ENCODE measurements around the gene KAZALD1. TPM values are rescaled to one million over a fixed set of nuclear protein-coding genes. Genes with fewer than 3 reads are reported as not detected.

Gene KAZALD1
- total and polyA plus RNA-seq, 7 donors, result 1.5 to 10.7 (median 3.1) TPM

GRCh38 chr10:101035916-101036702 lies 25.7 kb upstream of the KAZALD1 start:
- TF ChIP-seq CTCF (IDR thresholded peaks at IDR 0.05), result no peak
- peaks cover 11% of the 10 kb centered on the region for H3K4me1 ChIP-seq
- WGBS, 3 donors, result 69 to 78% (median 77%) methylated on average over 10 of the region's 10 CpGs
- peaks cover 0 to 37% of the 10 kb centered on the region in 2 donors for H3K36me3 ChIP-seq (ENCODE audit: insufficient read depth in 1 of 2, low read depth in 1 of 2)
- no peaks in the 10 kb centered on the region for H3K9me3 ChIP-seq
- no peaks in the 10 kb centered on the region for H3K27me3 ChIP-seq (ENCODE audit: insufficient read depth in 3 of 3, low read length in 2 of 3)
- intact Hi-C loops (cut with DNase I), result loop anchor here (5.0 kb wide), 2 partner anchors 36 to 106 kb away; no protein-coding TSS in a partner anchor
- DNase-seq (no peak), ATAC-seq (no peak)
- no peak overlapping the region for H3K27ac ChIP-seq
- H3K4me3 ChIP-seq, result no peak overlapping the region

GRCh38 chr10:101036726-101037125 lies 25.1 kb upstream of the KAZALD1 start:
- Histone ChIP-seq H3K4me3 (no peak overlapping the region), H3K9me3 (no peaks in the 10 kb centered on the region), H3K36me3 (ENCODE audit: insufficient read depth in 1 of 2, low read depth in 1 of 2) (peaks cover 0 to 37% of the 10 kb centered on the region in 2 donors), H3K27me3 (ENCODE audit: insufficient read depth in 3 of 3, low read length in 2 of 3) (no peaks in the 10 kb centered on the region), H3K4me1 (peaks cover 13% of the 10 kb centered on the region), H3K27ac (no peak overlapping the region)
- intact Hi-C loops (cut with DNase I), result loop anchor here (5.0 kb wide), 2 partner anchors 36 to 106 kb away; no protein-coding TSS in a partner anchor
- WGBS, 3 donors, result 76 to 87% (median 80%) methylated on average over 7 of the region's 7 CpGs
- ATAC-seq, result no peak
- no peak for TF ChIP-seq CTCF (IDR thresholded peaks at IDR 0.05)
- DNase-seq, result no peak

- ATAC-seq (no peak), DNase-seq (no peak)
- Histone ChIP-seq H3K27ac (no peak overlapping the region), H3K4me3 (no peak overlapping the region), H3K27me3 (ENCODE audit: insufficient read depth in 3 of 3, low read length in 2 of 3) (no peaks in the 10 kb centered on the region), H3K4me1 (peaks cover 10% of the 10 kb centered on the region), H3K9me3 (no peaks in the 10 kb centered on the region), H3K36me3 (ENCODE audit: insufficient read depth in 1 of 2, low read depth in 1 of 2) (peaks cover 0 to 37% of the 10 kb centered on the region in 2 donors)
- no peak for TF ChIP-seq CTCF (IDR thresholded peaks at IDR 0.05)
- WGBS, 3 donors, result 69 to 74% (median 71%) methylated on average over 5 of the region's 5 CpGs
- intact Hi-C loops (cut with DNase I), result loop anchor here (5.0 kb wide), 2 partner anchors 34 to 104 kb away; no protein-coding TSS in a partner anchor
Observed at GRCh38 chr10:101038484-101038883, 23.3 kb upstream of the KAZALD1 start.

GRCh38 chr10:101040061-101040460 lies 21.7 kb upstream of the KAZALD1 start:
- peaks cover 10% of the 10 kb centered on the region for H3K4me1 ChIP-seq
- intact Hi-C loops (cut with DNase I), result loop anchor here in 1 of 2 donors (2.0 kb wide), 1 partner anchor 27 kb away; no protein-coding TSS in a partner anchor
- WGBS, 3 donors, result 90 to 100% (median 90%) methylated on average over 3 of the region's 3 CpGs
- ATAC-seq (no peak), DNase-seq (no peak)
- no peak for TF ChIP-seq CTCF (IDR thresholded peaks at IDR 0.05)
- H3K27ac ChIP-seq, result no peak overlapping the region
- H3K4me3 ChIP-seq, result no peak overlapping the region
- peaks cover 0 to 30% of the 10 kb centered on the region in 2 donors for H3K36me3 ChIP-seq (ENCODE audit: insufficient read depth in 1 of 2, low read depth in 1 of 2)
- no peaks in the 10 kb centered on the region for H3K9me3 ChIP-seq
- H3K27me3 ChIP-seq (ENCODE audit: insufficient read depth in 3 of 3, low read length in 2 of 3), result no peaks in the 10 kb centered on the region

Measured in psoas muscle (tissue), 8 donors.